Measurements from ENCODE around the gene TARBP1.

- TF ChIP-seq CTCF (IDR thresholded peaks at IDR 0.05), result no peak
- no peak for TF ChIP-seq POLR2A (IDR thresholded peaks at IDR 0.05)
Observed at GRCh38 chr1:234433563-234434285, 45.3 kb downstream of the TARBP1 start.

Measured in esophagus squamous epithelium (tissue), 4 donors.